GM18520 (cell line): ENCODE results near the gene IRX6.

Experiments
- ATAC-seq: cut with Tn5 transposase; IDR thresholded peaks from one replicate; pipeline ENCODE4 v1.9.1; 2021; ENCODE audit not compliant: unreplicated experiment

IRX6 gene

DNA sequence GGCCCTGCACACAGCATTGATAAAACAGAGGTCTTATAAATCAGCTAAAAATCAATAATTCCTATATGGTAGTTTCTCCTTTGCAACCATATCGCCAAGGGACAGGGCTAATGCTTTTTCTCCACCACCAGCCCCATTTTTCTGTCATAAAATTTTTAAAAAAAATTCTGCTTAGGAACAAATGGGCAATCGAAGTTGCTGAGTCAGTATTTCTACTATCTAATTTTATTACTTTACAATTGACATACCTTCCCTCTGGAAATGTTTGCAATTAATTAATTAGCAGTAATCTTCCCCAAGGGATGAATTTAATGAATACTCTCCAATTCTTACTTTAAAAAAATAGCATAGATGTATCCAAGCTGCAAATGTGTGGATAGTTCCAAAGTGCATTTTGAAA lies 1.7 kb upstream of the IRX6 start:
- no peak for ATAC-seq

- ATAC-seq, result no peak
Measured at GRCh38 chr16:55324285-55325079, 479 bp downstream of the IRX6 start.

- no peak for ATAC-seq
Measured at GRCh38 chr16:55325080-55325447, 1.1 kb downstream of the IRX6 start.

- no peak for ATAC-seq
Measured at GRCh38 chr16:55325458-55326109, 1.6 kb downstream of the IRX6 start.

GRCh38 chr16:55326261-55327092 lies 2.5 kb downstream of the IRX6 start:
- no peak for ATAC-seq

GRCh38 chr16:55328611-55329569 lies 4.9 kb downstream of the IRX6 start:
- ATAC-seq, result no peak

DNA sequence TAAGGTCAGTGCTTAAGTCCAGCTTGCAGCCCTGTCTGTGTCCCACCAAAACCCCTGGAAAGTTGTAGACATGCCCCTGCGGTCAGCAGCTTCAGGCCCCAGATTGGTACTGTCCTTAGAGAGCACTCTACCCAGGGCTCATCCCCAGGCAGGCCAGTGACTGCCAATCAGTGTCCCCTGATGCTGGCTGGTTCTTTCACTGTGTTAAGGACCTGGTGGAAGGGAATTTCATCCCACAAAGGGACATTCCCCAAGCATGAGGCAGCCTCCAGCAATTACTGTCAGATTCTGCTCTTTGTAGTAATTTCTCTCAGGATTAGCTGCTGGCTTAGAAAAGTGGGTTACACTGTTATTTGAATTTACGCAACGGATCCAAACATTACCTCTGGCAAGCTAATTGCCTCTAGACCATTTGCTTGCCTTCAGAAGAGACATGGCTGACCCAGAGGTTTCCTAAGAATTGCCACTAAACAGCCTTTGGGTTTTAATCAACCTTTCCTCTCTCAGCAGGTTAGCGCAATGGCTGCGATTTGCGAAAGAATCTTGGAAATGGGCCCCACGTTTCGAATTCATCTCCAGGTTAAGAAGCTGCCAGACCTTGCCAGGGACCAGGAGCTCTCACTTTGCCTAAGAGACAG lies 5.9 kb downstream of the IRX6 start:
- no peak for ATAC-seq

GRCh38 chr16:55330781-55331647 lies 7.0 kb downstream of the IRX6 start:
- no peak for ATAC-seq

GRCh38 chr16:55331648-55332185 lies 7.7 kb downstream of the IRX6 start:
- ATAC-seq, result no peak

DNA sequence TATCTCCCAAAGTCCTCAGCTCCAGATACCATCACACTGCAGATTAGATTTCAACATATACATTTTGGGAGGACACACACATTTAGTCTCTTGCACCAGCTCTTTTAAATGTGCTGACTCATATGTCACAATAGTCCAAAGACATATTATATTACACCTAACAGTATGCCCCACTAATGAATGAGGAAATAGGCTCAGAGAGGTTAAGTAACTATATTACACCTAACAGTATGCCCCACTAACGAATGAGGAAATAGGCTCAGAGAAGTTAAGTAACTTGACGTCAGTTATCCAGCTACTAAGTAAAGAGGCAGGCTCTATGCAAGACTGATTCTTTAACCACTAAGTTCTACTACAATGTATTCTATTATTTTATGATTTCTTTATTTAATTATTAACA lies 9.7 kb downstream of the IRX6 start:
- ATAC-seq, result no peak

GRCh38 chr16:55338646-55339045 lies 14.6 kb downstream of the IRX6 start:
- ATAC-seq, result no peak

DNA sequence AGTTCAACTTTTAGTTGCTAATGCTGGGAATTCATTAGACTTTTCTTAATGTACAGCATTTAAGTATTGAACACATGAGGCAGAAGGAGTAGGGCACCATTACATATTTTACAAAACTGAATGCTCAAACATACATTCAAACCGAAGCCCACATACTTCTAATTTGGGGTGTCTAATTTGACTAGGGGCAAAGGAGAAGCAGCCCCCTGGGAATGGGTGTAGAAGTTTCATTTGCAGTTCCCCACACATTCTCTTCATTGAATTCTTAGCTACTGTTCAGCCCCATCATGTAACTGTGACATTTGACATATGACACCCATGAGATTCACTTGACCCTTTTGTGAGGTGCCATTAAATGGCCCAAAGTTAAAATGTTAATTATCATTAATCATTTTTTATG lies 16.4 kb downstream of the IRX6 start:
- no peak for ATAC-seq

DNA sequence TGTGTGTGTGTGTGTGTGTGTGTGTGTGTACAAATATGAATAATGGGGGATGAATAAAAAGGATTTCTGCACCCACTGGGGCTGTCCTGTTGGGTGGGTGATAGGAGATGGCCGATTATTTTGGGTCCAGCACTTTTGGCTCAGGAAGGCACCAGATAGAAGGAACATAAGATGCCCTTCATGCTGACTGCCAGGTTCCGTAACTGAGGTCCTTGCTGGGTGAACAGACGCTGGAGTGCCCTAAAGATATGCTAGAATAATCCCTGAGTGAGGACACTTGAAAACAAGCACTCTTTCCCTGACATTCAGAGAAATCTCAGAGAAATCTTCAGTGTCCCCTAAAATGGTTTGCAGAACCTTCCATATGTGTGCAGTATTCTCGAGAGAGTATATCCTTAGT lies 17.7 kb downstream of the IRX6 start:
- ATAC-seq, result no peak

GRCh38 chr16:55346475-55346874 lies 22.5 kb downstream of the IRX6 start:
- ATAC-seq, result no peak

DNA sequence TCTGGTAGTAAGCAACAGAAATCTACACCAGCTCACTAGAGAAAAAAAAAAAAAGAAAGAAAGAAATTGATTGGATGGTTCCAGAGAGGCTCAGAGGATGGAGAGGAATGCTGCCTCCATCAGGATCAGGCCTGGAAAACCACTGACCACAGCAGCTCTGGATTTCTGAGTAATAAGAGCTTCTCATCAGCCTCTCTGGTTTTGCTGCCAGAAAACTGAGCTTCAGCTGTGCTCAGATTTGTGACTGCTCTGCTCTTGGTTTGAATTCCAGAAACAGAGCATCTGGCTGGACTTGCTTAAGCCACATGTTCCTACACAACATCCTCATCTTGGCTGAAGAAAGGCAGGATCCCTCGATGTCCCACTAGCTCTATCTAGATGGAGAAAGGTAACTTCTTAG lies 25.9 kb downstream of the IRX6 start:
- ATAC-seq, result no peak

DNA sequence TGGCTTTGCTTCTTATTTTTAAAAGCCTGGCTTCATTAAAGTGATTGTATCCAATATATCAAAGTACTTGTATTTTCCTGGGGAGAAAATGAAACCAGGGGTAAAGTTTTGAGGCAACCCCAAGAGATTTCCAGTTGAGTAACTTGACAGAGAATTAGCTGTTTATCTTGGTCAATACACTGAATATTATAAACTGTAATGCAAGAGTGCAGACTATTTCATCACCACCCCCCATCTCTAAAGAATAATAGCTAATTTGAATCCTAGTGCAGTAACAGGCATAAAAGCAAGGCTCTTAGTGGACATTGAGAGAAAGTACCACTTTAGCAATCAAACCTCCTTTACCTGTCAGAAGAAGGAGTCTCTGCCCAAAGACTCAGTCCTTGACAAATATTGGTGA lies 27.0 kb downstream of the IRX6 start:
- no peak for ATAC-seq

DNA sequence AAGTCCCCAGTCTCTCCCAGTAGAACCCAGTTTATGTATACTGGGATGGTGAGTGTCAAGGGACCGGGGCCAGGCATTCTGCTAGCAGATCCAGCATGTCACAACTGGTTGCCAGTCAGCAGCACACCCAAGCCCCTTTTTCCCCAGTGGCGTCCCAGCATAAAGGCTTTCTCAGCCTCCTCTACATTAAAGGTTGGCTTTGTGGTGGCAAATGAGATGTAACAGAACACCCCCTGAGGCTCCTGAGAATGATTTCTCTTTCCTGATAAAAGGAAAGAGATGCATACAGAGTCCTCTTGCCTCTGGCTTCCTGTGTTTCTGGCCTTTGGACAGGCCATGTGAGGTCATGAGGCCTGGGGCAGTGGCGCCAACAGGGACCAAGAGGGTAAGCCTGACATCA lies 27.9 kb downstream of the IRX6 start:
- no peak for ATAC-seq

DNA sequence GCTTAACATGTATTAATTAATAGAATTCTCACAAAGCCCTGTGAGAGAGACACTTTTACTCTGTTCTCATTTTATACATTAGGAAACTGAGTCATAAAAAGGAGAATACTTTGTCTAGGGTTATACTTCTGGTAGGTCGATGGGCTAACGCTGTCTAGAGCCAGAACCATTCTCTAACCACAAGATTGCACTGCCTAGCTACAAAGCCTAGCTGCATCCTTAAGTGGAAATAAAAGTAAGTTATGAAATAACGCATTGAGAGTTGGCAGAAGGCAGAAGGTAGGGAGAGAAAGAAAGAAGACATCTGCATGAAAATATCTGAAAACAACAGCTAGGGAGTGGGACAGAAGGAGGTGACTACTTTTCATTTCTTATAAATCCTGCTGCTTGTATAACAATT lies 33.2 kb downstream of the IRX6 start:
- no peak for ATAC-seq

GRCh38 chr16:55359946-55360345 lies 35.9 kb downstream of the IRX6 start:
- ATAC-seq, result no peak
